ENCODE measurements around the gene MLC1. TPM values are rescaled to one million over a fixed set of nuclear protein-coding genes. Genes with fewer than 3 reads are reported as not detected.

The MLC1 gene
- total RNA-seq, 1 donor from 2014 or later: not detected

DNA sequence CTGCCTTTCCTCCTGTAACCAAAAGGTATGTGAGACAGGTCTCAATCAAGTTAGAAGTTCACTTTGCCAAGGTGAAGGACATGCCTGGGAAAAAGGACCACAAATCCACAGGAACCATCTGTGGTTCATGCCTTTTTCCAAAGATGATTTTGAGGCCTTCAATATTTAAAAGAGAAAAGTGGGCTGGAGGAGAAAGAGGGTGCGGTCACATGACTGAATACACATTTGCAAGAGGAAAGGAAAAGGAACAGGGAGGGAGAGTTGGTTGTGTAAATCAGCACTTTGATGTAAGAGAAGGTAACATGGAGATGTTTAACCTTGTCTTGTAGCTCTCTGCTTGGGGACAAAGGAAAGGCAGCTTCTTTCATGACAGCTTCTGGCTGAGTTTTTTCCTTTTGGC, 25.8 kb upstream of the MLC1 start:
- H3K27ac Mint-ChIP-seq: no peak overlapping the region
- DNase-seq (ENCODE audit: low spot score, unreplicated experiment): no peak
- peaks cover 22% of the 10 kb centered on the region for H3K27me3 Mint-ChIP-seq
- no peaks in the 10 kb centered on the region for H3K4me1 Mint-ChIP-seq (ENCODE audit: low read depth)
- H3K36me3 Mint-ChIP-seq (ENCODE audit: insufficient read depth): no peaks in the 10 kb centered on the region
- TF ChIP-seq, protein P1, sequence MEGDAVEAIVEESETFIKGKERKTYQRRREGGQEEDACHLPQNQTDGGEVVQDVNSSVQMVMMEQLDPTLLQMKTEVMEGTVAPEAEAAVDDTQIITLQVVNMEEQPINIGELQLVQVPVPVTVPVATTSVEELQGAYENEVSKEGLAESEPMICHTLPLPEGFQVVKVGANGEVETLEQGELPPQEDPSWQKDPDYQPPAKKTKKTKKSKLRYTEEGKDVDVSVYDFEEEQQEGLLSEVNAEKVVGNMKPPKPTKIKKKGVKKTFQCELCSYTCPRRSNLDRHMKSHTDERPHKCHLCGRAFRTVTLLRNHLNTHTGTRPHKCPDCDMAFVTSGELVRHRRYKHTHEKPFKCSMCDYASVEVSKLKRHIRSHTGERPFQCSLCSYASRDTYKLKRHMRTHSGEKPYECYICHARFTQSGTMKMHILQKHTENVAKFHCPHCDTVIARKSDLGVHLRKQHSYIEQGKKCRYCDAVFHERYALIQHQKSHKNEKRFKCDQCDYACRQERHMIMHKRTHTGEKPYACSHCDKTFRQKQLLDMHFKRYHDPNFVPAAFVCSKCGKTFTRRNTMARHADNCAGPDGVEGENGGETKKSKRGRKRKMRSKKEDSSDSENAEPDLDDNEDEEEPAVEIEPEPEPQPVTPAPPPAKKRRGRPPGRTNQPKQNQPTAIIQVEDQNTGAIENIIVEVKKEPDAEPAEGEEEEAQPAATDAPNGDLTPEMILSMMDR (IDR thresholded peaks at IDR 0.05; ENCODE audit: unreplicated experiment): no peak
- H3K9me3 Mint-ChIP-seq (ENCODE audit: low read depth): no peaks in the 10 kb centered on the region
- no peak overlapping the region for H3K4me3 Mint-ChIP-seq (ENCODE audit: low read depth)

DNA sequence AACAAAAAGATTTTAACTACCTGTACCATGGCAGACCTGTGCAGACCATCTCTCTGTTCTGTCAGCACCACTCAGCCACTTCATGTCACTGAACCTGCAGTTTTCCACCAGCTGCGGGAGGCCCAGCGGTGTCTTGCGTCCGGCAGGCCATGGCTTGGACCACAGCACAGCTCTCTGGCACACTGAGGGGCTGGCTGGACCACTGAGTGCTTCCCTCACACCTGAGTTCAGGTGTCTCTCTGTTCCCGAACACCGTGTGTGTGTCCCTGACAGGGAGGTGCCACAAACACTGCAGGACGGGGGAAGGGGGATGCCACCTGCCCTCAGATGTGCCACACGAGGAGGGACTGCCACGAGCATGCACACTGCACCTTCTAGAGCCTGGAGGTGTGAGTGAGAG, 22.3 kb upstream of the MLC1 start:
- no peak for DNase-seq (ENCODE audit: low spot score, unreplicated experiment)
- TF ChIP-seq, protein P1 (IDR thresholded peaks at IDR 0.05; ENCODE audit: unreplicated experiment): no peak
- H3K4me3 Mint-ChIP-seq (ENCODE audit: low read depth): no peak overlapping the region
- H3K27ac Mint-ChIP-seq: no peak overlapping the region
- H3K4me1 Mint-ChIP-seq (ENCODE audit: low read depth): no peaks in the 10 kb centered on the region
- no peaks in the 10 kb centered on the region for H3K36me3 Mint-ChIP-seq (ENCODE audit: insufficient read depth)
- peaks cover 5% of the 10 kb centered on the region for H3K27me3 Mint-ChIP-seq
- H3K9me3 Mint-ChIP-seq (ENCODE audit: low read depth): no peaks in the 10 kb centered on the region

DNA sequence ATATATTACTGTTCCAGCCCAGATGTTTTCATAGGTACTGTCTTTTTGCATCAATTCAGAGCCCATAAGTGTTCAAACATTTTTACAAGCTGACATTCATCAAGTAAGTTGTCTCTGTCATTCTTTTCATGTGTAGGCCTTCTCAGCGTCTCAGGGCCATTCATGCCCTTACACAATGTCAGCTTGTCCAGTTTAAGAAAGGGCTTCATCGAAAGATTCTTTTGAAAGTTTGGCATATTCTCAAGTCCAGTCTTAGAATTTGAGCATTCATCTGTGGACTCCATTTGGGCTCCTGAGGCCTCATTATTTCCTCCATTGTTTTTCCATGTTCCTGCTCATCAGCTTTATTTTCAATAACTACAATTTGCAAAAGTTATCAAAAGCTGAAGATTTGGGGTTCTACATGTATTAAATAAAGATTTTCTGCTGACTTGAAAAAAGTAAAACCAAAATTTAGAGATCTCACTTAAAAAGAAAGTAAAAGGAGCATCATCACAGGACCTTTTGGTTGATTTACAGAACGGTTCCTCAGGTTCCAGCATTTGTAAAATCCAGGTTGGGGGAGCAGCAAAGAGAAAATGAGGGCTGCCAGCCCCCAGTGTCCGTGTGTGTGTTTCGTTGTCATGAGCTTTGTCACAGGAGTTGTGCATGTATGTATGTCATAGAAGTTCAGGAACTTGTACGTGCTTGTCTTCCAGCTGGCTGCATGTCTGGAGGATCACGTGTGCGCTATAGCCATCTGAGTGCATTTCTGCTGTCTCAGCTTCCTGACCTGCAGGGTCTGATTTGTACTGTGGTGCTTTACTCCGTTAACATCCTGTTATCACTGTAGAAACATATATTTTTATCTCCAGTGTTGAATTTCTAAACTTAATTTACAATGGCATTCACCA, 20.2 kb upstream of the MLC1 start:
- H3K27me3 Mint-ChIP-seq: peaks cover 6% of the 10 kb centered on the region

DNA sequence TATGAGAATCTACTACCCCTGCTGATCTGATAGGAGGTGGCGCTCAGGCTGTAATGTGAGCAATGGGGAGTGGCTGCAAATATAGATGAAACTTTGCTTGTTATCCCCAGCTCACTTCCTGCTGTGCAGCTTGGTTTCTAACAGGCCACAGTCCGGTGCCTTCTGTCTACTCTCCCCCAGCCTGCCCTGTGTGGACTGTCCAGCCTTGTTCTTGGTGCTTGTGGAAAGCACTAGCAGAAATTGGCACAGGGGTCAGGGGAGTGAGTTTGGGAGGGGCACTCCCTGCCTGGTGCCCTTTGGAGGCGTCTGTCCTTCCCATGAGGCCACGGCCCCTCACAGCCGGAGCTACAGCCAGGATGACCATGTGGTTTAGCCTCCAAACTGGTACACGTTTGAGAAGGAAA, 18.9 kb upstream of the MLC1 start:
- TF ChIP-seq, protein P1 (IDR thresholded peaks at IDR 0.05; ENCODE audit: unreplicated experiment): no peak
- H3K27me3 Mint-ChIP-seq: peaks cover 6% of the 10 kb centered on the region
- H3K36me3 Mint-ChIP-seq (ENCODE audit: insufficient read depth): no peaks in the 10 kb centered on the region
- no peak overlapping the region for H3K4me3 Mint-ChIP-seq (ENCODE audit: low read depth)
- no peaks in the 10 kb centered on the region for H3K9me3 Mint-ChIP-seq (ENCODE audit: low read depth)
- no peak for DNase-seq (ENCODE audit: low spot score, unreplicated experiment)
- no peaks in the 10 kb centered on the region for H3K4me1 Mint-ChIP-seq (ENCODE audit: low read depth)
- H3K27ac Mint-ChIP-seq: no peak overlapping the region

More for the DNA sequence above, 20.2 kb upstream of the MLC1 start:
- no peaks in the 10 kb centered on the region for H3K4me1 Mint-ChIP-seq (ENCODE audit: low read depth)
- no peaks in the 10 kb centered on the region for H3K9me3 Mint-ChIP-seq (ENCODE audit: low read depth)
- TF ChIP-seq, protein P1 (IDR thresholded peaks at IDR 0.05; ENCODE audit: unreplicated experiment): no peak
- no peak for DNase-seq (ENCODE audit: low spot score, unreplicated experiment)
- no peak overlapping the region for H3K4me3 Mint-ChIP-seq (ENCODE audit: low read depth)
- H3K36me3 Mint-ChIP-seq (ENCODE audit: insufficient read depth): no peaks in the 10 kb centered on the region
- no peak overlapping the region for H3K27ac Mint-ChIP-seq

DNA sequence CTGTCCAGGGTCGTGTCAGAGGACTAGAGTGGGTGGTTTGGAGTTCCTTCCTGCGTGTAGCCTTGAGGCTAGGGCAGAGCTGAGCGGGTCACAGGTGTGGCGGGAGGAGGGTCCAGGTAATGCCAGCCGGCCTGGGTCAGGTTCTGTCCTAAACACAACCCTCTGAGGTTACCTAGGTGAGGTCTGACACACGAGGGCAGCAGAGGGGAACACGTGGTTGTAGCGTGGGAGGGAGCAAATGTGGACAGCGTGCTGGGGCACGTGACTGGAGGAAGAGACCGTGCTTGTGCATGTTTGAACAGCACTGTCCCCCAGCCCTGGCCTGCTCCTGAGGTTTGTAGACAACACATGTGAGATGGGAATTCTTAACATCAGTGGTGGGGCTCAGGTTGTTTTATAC, 17.7 kb upstream of the MLC1 start:
- Mint-ChIP-seq H3K4me1 (ENCODE audit: low read depth) (no peaks in the 10 kb centered on the region), H3K27ac (no peak overlapping the region), H3K36me3 (ENCODE audit: insufficient read depth) (no peaks in the 10 kb centered on the region), H3K27me3 (peaks cover 6% of the 10 kb centered on the region), H3K4me3 (ENCODE audit: low read depth) (no peak overlapping the region), H3K9me3 (ENCODE audit: low read depth) (no peaks in the 10 kb centered on the region)
- DNase-seq (ENCODE audit: low spot score, unreplicated experiment): no peak
- TF ChIP-seq, protein P1 (IDR thresholded peaks at IDR 0.05; ENCODE audit: unreplicated experiment): no peak
